ENCODE results near the gene NFATC2. TPM values are rescaled to one million over a fixed set of nuclear protein-coding genes. Genes with fewer than 3 reads are reported as not detected.

Gene NFATC2
- total RNA-seq, 1 experiment from 2014 or later, result 6.3 TPM

- H3K27me3 ChIP-seq (ENCODE audit: insufficient read depth, low read depth), result no peaks in the 10 kb centered on the region
- CTCF ChIA-PET, result interaction anchor here (0.8 kb wide), 1 partner anchor 432 kb away, joined by 13 read pairs; no protein-coding TSS in a partner anchor
Observed at GRCh38 chr20:51422514-51423289, 119.8 kb downstream of the NFATC2 start.

GRCh38 chr20:51420805-51421204 is 121.7 kb downstream of the NFATC2 start:
- no peaks in the 10 kb centered on the region for H3K79me2 ChIP-seq (ENCODE audit: low read depth)
- TF ChIP-seq EZH2 (IDR thresholded peaks at IDR 0.05; ENCODE audit: low read depth) (no peak), CTCF (conservative IDR thresholded peaks at IDR 0.05) (no peak)
- no peaks in the 10 kb centered on the region for H3K36me3 ChIP-seq (ENCODE audit: low read depth)
- BruUV-seq (replicated peaks), result no TSS peak
- CTCF ChIA-PET, result no interaction called here
- POLR2A ChIA-PET (ENCODE audit: unreplicated experiment), result no interaction called here
- no peaks in the 10 kb centered on the region for H3K27me3 ChIP-seq (ENCODE audit: insufficient read depth, low read depth)
- no peaks in the 10 kb centered on the region for H4K20me1 ChIP-seq (ENCODE audit: insufficient read depth)
- no peaks in the 10 kb centered on the region for H3K9me2 ChIP-seq (ENCODE audit: insufficient read depth)
- H3K4me3 ChIP-seq, result no peak overlapping the region
- intact Hi-C loops (cut with micrococcal nuclease; ENCODE audit: unreplicated experiment), result no loop called here
- H3K9me3 ChIP-seq (ENCODE audit: insufficient read depth, low read depth), result no peaks in the 10 kb centered on the region
- H3K4me2 ChIP-seq, result no peak overlapping the region
- H3K4me1 ChIP-seq (replicated peaks; ENCODE audit: insufficient read depth), result peaks cover 32% of the 10 kb centered on the region
- no peak for DNase-seq
- H3F3A ChIP-seq (ENCODE audit: insufficient read depth, low read depth), result peaks cover 33% of the 10 kb centered on the region
- H3K27ac ChIP-seq, result no peak overlapping the region
- H2AFZ ChIP-seq, result no peak overlapping the region

More at GRCh38 chr20:51422514-51423289, 119.8 kb downstream of the NFATC2 start:
- Histone ChIP-seq H3K79me2 (ENCODE audit: low read depth) (no peaks in the 10 kb centered on the region), H3K9me2 (ENCODE audit: insufficient read depth) (no peaks in the 10 kb centered on the region), H3K4me2 (0 out of 2 replicates have a peak overlapping the region, but pooled peaks have one; percentile 60), H3K4me1 (replicated peaks; ENCODE audit: insufficient read depth) (peaks cover 32% of the 10 kb centered on the region), H4K20me1 (ENCODE audit: insufficient read depth) (no peaks in the 10 kb centered on the region), H2AFZ (no peak overlapping the region), H3K9me3 (ENCODE audit: insufficient read depth, low read depth) (no peaks in the 10 kb centered on the region), H3F3A (ENCODE audit: insufficient read depth, low read depth) (peaks cover 33% of the 10 kb centered on the region), H3K27ac (peak overlapping the region; percentile 77), H3K4me3 (no peak overlapping the region), H3K36me3 (ENCODE audit: low read depth) (no peaks in the 10 kb centered on the region)
- TF ChIP-seq CTCF (conservative IDR thresholded peaks at IDR 0.05) (no peak), EZH2 (IDR thresholded peaks at IDR 0.05; ENCODE audit: low read depth) (no peak)
- BruUV-seq (replicated peaks), result no TSS peak
- no peak for DNase-seq
- intact Hi-C loops (cut with micrococcal nuclease; ENCODE audit: unreplicated experiment), result no loop called here
- POLR2A ChIA-PET (ENCODE audit: unreplicated experiment), result no interaction called here

- Histone ChIP-seq H3K27ac (no peak overlapping the region), H3K4me2 (no peak overlapping the region), H3K4me3 (no peak overlapping the region), H2AFZ (no peak overlapping the region), H4K20me1 (ENCODE audit: insufficient read depth) (no peaks in the 10 kb centered on the region), H3K4me1 (replicated peaks; ENCODE audit: insufficient read depth) (peaks cover 27% of the 10 kb centered on the region), H3K9me2 (ENCODE audit: insufficient read depth) (no peaks in the 10 kb centered on the region), H3K36me3 (ENCODE audit: low read depth) (no peaks in the 10 kb centered on the region), H3K9me3 (ENCODE audit: insufficient read depth, low read depth) (no peaks in the 10 kb centered on the region), H3F3A (ENCODE audit: insufficient read depth, low read depth) (peaks cover 33% of the 10 kb centered on the region), H3K27me3 (ENCODE audit: insufficient read depth, low read depth) (no peaks in the 10 kb centered on the region), H3K79me2 (ENCODE audit: low read depth) (no peaks in the 10 kb centered on the region)
- BruUV-seq (replicated peaks), result no TSS peak
- POLR2A ChIA-PET (ENCODE audit: unreplicated experiment), result no interaction called here
- intact Hi-C loops (cut with micrococcal nuclease; ENCODE audit: unreplicated experiment), result no loop called here
- CTCF ChIA-PET, result no interaction called here
- DNase-seq, result peak in 1 of 2 experiments; percentile 38
- TF ChIP-seq EZH2 (IDR thresholded peaks at IDR 0.05; ENCODE audit: low read depth), result no peak
- no peak for TF ChIP-seq CTCF (conservative IDR thresholded peaks at IDR 0.05)
Observed at GRCh38 chr20:51420111-51420510, 122.4 kb downstream of the NFATC2 start.

Data from PC-9 (cell line).